Activated CD8-positive, alpha-beta T cell treated with anti-CD3 and anti-CD28 coated beads for 36 hours (primary cell): Measurements from ENCODE around the gene CDKN2AIPNL. TPM values are rescaled to one million over a fixed set of nuclear protein-coding genes. Genes with fewer than 3 reads are reported as not detected.

Experiments
- ATAC-seq: fragments of 200-7000 bp; cut with Tn5 transposase; one replicate; pipeline ENCODE4 v1.10.0; 2021; ENCODE audit warnings: mild to moderate bottlenecking, moderate library complexity
- CTCF ChIA-PET: fragments of 350-600 bp; sonication (Branson Sonifier 250); formaldehyde crosslinking; loops from one replicate; lab custom pipeline; 2021; ENCODE audit warnings: antibody characterized with exemption; lab: Charles Lee
- POLR2A ChIA-PET: fragments of 350-600 bp; sonication (Branson Sonifier 250); formaldehyde crosslinking; loops from one replicate; lab custom pipeline; 2021; ENCODE audit warnings: antibody characterized with exemption; lab: Charles Lee
- DNase-seq: peaks from one replicate; pipeline ENCODE4 v3.0.0-alpha.2; 2020
- H3K27ac Mint-ChIP-seq: one replicate; pipeline ENCODE4 v1.8.0; 2021; ENCODE audit warnings: mild to moderate bottlenecking, mixed read lengths
- H3K27me3 Mint-ChIP-seq: one replicate; pipeline ENCODE4 v1.8.0; 2021; ENCODE audit warnings: mixed read lengths
- H3K36me3 Mint-ChIP-seq: one replicate; pipeline ENCODE4 v1.8.0; 2021; ENCODE audit warnings: low read depth, mixed read lengths
- H3K4me1 Mint-ChIP-seq: one replicate; pipeline ENCODE4 v1.8.0; 2021; ENCODE audit warnings: low read depth, mixed read lengths
- H3K4me3 Mint-ChIP-seq: one replicate; pipeline ENCODE4 v1.8.0; 2021; ENCODE audit warnings: mild to moderate bottlenecking, moderate library complexity, mixed read lengths
- H3K9me3 Mint-ChIP-seq: one replicate; pipeline ENCODE4 v1.8.0; 2021; ENCODE audit warnings: mixed read lengths
- CTCF ChIP-seq: fragments of 200-600 bp; IDR thresholded peaks from one replicate; pipeline ENCODE4 v1.8.0; 2022; ENCODE audit warnings: antibody characterized with exemption, mild to moderate bottlenecking
- intact Hi-C: fragments of 100-400 bp; cut with micrococcal nuclease; formaldehyde crosslinking; loops from one replicate; pipeline ENCODE4 v1.10.0; 2022
- total RNA-seq, 2 experiments: library from RNA; stranded (reverse); gene quantifications; one replicate each; pipeline ENCODE4 v1.2.3, GENCODE V29; 2021

The CDKN2AIPNL gene
- total RNA-seq, 2 experiments from 2014 or later = 38.2 to 41.1 TPM

DNA sequence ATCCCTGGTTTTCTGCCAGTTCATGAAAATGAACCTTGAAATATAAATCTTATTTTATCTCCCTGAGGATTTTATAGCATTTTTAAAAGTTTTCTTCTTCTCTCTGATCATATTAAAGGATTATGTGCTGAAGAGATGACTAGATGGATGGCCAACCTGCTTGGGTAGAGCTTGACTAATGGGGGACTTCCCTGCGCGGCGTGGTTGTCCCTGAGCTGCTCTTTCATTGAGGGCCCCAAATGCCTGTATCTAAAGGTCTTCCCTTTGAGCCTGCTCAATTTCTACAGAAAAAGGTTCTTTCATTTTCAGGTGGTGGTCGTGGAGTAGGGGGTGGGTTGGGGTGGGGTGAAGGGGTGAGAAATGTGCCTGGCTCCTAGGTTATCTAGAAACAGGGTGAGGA is 20.5 kb upstream of the CDKN2AIPNL start:
- H3K4me3 Mint-ChIP-seq = no peak overlapping the region
- H3K27me3 Mint-ChIP-seq = no peaks in the 10 kb centered on the region
- H3K9me3 Mint-ChIP-seq = no peaks in the 10 kb centered on the region
- H3K4me1 Mint-ChIP-seq = peaks cover 28% of the 10 kb centered on the region
- DNase-seq = peak; percentile 79
- ChIA-PET CTCF (interaction anchor here (1.4 kb wide), 1 partner anchor 155 kb away, joined by 3 read pairs; no protein-coding TSS in a partner anchor), POLR2A (interaction anchor here (0.6 to 1.3 kb wide), 2 partner anchors 9 to 21 kb away, joined by 3 read pairs; partner anchors contain the start of gene CDKN2AIPNL)
- no peaks in the 10 kb centered on the region for H3K36me3 Mint-ChIP-seq
- intact Hi-C loops = no loop called here
- TF ChIP-seq CTCF = no peak
- peak overlapping the region; percentile 40 for H3K27ac Mint-ChIP-seq
- ATAC-seq = peak; percentile 61

DNA sequence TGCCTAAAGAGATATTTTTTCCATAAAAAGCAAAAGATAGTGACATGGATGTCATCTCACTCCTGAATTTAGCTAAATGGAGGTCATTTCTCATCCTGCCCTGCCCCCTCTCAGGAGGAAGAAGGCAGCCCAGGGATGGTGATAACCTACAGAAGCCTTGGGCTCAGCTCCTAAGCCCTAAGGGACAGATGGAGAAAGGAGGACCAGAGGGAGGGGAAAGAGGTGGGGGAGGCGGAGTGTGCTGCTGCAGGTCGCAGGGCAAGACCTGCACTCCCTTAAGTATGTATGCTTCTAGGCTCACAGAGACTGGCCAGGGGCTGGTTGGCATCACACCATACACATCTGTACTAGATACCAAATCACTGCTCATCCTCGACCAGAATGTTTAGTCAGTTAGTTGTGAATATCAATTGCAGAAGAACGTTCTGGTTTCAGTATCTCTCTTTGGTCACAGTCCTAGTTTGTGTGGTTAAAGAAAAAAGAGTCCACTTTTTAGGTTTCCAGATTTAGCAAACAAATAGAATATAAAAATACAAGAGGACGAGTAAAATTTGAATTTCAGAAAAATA is 18.4 kb upstream of the CDKN2AIPNL start:
- Mint-ChIP-seq H3K4me1 (peaks cover 14% of the 10 kb centered on the region), H3K36me3 (no peaks in the 10 kb centered on the region), H3K9me3 (no peaks in the 10 kb centered on the region), H3K27ac (no peak overlapping the region), H3K4me3 (no peak overlapping the region), H3K27me3 (no peaks in the 10 kb centered on the region)
- ChIA-PET CTCF (interaction anchor here (1.8 kb wide), 1 partner anchor 19 kb away, joined by 9 read pairs; the partner anchor contains the start of gene CDKN2AIPNL), POLR2A (no interaction called here)
- no peak for DNase-seq
- no peak for ATAC-seq
- intact Hi-C loops = no loop called here
- no peak for TF ChIP-seq CTCF

DNA sequence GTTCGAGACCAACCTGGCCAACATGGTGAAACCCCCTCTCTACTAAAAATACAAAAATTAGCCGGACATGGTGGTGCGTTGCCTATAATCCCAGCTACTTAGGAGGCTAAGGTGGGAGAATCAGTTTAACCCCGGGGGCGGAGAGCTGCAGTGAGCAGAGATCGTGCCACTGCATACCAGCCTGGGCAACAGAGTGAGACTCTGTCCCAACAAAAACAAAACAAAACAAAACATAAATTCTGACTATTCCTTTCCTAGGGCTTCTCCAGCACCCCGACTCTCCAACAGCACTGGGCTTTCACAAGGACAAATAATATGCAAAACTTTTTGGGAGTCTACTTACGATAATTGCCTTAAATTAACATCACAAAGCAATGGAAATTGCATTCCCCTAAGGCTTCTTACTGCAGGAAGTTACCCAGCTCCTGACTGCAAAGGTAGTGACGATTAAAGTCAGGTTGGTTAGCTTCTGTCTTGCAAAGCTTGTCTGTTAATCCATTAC is 15.9 kb upstream of the CDKN2AIPNL start:
- intact Hi-C loops = no loop called here
- POLR2A ChIA-PET = interaction anchor here (1.3 to 2.1 kb wide), 2 partner anchors 9 to 10 kb away, joined by 5 to 6 read pairs; no protein-coding TSS in a partner anchor
- DNase-seq (no peak), ATAC-seq (no peak)
- peaks cover 8% of the 10 kb centered on the region for H3K4me1 Mint-ChIP-seq
- TF ChIP-seq CTCF = no peak
- no peaks in the 10 kb centered on the region for H3K36me3 Mint-ChIP-seq
- no peaks in the 10 kb centered on the region for H3K9me3 Mint-ChIP-seq
- H3K4me3 Mint-ChIP-seq = no peak overlapping the region
- H3K27me3 Mint-ChIP-seq = no peaks in the 10 kb centered on the region
- no peak overlapping the region for H3K27ac Mint-ChIP-seq
- CTCF ChIA-PET = interaction anchor here (0.8 to 1.9 kb wide), 4 partner anchors 8 to 243 kb away, joined by 4 to 7 read pairs (median 5); partner anchors contain the start of gene CDKN2AIPNL

DNA sequence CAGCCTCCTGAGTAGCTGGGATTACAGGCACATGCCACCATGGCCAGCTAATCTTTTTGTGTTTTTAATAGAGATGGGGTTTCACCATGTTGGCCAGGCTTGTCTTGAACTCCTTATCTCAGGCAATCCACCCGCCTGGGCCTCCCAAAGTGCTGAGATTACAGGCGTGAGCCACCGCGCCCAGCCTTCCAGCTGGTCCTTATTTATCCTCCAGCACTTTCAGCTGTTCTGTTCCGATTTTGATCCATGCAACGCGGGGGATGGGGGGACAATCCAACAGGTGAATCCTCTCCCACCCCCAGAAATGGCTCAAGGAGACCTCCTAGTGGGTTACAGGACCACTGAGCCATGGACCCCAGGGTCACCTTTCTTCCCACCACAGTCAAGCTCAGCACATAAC is 14.7 kb upstream of the CDKN2AIPNL start:
- ChIA-PET CTCF (interaction anchor here (0.7 to 1.0 kb wide), 2 partner anchors 161 to 387 kb away, joined by 3 read pairs; no protein-coding TSS in a partner anchor), POLR2A (no interaction called here)
- Mint-ChIP-seq H3K36me3 (no peaks in the 10 kb centered on the region), H3K9me3 (no peaks in the 10 kb centered on the region), H3K27me3 (no peaks in the 10 kb centered on the region), H3K27ac (no peak overlapping the region), H3K4me3 (no peak overlapping the region), H3K4me1 (no peaks in the 10 kb centered on the region)
- intact Hi-C loops = no loop called here
- no peak for TF ChIP-seq CTCF
- no peak for ATAC-seq
- no peak for DNase-seq

DNA sequence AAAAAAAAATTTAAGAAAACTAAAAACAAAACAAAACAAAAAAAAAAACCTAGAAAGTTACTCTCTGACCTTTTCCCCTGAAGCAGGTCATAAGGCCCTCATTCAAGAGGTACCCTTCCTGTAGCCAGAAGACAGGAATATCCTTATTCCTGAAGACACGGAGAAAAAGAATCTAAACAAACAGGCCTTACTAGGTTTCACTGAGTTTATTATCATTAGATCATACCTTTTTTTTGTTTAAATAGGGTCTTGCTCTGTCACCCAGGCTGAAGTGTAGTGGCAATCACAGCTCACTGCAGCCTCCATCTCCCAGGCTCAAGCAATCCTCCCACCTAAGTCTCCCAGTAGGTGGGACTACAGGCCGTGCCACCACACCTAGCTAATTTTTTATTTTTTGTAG is 11.7 kb upstream of the CDKN2AIPNL start:
- Mint-ChIP-seq H3K4me3 (no peak overlapping the region), H3K36me3 (no peaks in the 10 kb centered on the region), H3K4me1 (no peaks in the 10 kb centered on the region), H3K27me3 (no peaks in the 10 kb centered on the region), H3K9me3 (no peaks in the 10 kb centered on the region), H3K27ac (no peak overlapping the region)
- intact Hi-C loops = no loop called here
- POLR2A ChIA-PET = interaction anchor here (0.6 kb wide), 1 partner anchor 9 kb away, joined by 3 read pairs; no protein-coding TSS in a partner anchor
- ATAC-seq = no peak
- CTCF ChIA-PET = no interaction called here
- no peak for DNase-seq
- TF ChIP-seq CTCF = no peak
